NCI-H446 (cell line): ENCODE results near the gene MIER1.
"Not testable (repeated sequence)": the region's sequence is repeated elsewhere in the genome, so short reads cannot be mapped to it uniquely, and the experiment has no call there.

Source experiments
- DNase-seq, 2 experiments: peaks; one replicate each; lab custom pipeline; 2025; lab: John Stamatoyannopoulos, UW

Gene MIER1

GRCh38 chr1:66938613-66939012, 13.8 kb downstream of the MIER1 start:
- no peak for DNase-seq

GRCh38 chr1:66940981-66941380, 16.2 kb downstream of the MIER1 start:
- DNase-seq = no peak

GRCh38 chr1:66943361-66943969, 18.7 kb downstream of the MIER1 start:
- DNase-seq = no peak

- no peak for DNase-seq
Measured at GRCh38 chr1:66944330-66945274, 19.8 kb downstream of the MIER1 start.

- no peak for DNase-seq
Measured at GRCh38 chr1:66945316-66945715, 20.5 kb downstream of the MIER1 start.

- no peak for DNase-seq
Measured at GRCh38 chr1:66947267-66947666, 22.5 kb downstream of the MIER1 start.

GRCh38 chr1:66951513-66951912, 26.7 kb downstream of the MIER1 start:
- DNase-seq = no peak

- no peak for DNase-seq
Measured at GRCh38 chr1:66954208-66954607, 29.4 kb downstream of the MIER1 start.

- DNase-seq = no peak
Measured at GRCh38 chr1:66957938-66958337, 33.1 kb downstream of the MIER1 start.

GRCh38 chr1:66966188-66966873, 41.5 kb downstream of the MIER1 start:
- not testable (repeated sequence) for DNase-seq

GRCh38 chr1:66968574-66968973, 43.8 kb downstream of the MIER1 start:
- DNase-seq = no peak

- no peak for DNase-seq
Measured at GRCh38 chr1:66978201-66978600, 53.4 kb downstream of the MIER1 start.

GRCh38 chr1:66979621-66980020, 54.8 kb downstream of the MIER1 start:
- not testable (repeated sequence) for DNase-seq

- DNase-seq = no peak
Measured at GRCh38 chr1:66980745-66981367, 56.1 kb downstream of the MIER1 start.

- DNase-seq = no peak
Measured at GRCh38 chr1:66981679-66982078, 56.9 kb downstream of the MIER1 start.

- DNase-seq = no peak
Measured at GRCh38 chr1:66982561-66983260, 57.9 kb downstream of the MIER1 start.

- no peak for DNase-seq
Measured at GRCh38 chr1:66984491-66984890, 59.7 kb downstream of the MIER1 start.

GRCh38 chr1:66985835-66986234, 61.0 kb downstream of the MIER1 start:
- DNase-seq = no peak

- no peak for DNase-seq
Measured at GRCh38 chr1:66993076-66993475, 68.3 kb downstream of the MIER1 start.

- DNase-seq = peak; percentile 20 to 41
Measured at GRCh38 chr1:66996018-66996682, 71.4 kb downstream of the MIER1 start.

GRCh38 chr1:66998972-66999371, 74.2 kb downstream of the MIER1 start:
- DNase-seq = no peak
